GM18507 (cell line): ENCODE data around the gene MNT.
A peak's percentile ranks its signal among the peaks of the same experiment; 100 is the strongest.

Source experiments
- DNase-seq: peaks from one replicate; pipeline ENCODE4 v3.0.0; 2011; ENCODE audit warnings: low read depth; ENCODE audit not compliant: insufficient read length; ENCODE audit errors: extremely low spot score
- FAIRE-seq: peaks from 2 replicates; lab custom pipeline; 2011; peaks lifted over from hg19 to GRCh38; lab: Jason Lieb, UNC

The MNT gene

DNA sequence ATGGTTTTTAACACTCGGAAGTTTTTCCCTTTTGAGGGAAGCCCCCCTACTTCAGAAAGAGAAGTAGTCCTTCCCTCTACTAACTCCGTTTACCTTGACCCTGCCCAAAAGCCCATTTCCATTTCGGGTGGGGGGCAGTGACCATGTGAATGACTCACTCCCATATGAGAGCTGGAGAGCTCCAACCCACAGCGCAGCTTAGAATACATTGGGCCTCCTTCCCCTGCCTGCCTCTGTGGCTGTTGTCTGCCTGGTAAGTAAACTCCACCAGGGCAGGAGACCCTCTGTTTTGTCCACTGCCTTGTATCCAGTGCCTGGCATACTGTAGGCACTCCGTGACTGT lies 62.6 kb downstream of the MNT start:
- DNase-seq (no peak), FAIRE-seq (no peak)

DNA sequence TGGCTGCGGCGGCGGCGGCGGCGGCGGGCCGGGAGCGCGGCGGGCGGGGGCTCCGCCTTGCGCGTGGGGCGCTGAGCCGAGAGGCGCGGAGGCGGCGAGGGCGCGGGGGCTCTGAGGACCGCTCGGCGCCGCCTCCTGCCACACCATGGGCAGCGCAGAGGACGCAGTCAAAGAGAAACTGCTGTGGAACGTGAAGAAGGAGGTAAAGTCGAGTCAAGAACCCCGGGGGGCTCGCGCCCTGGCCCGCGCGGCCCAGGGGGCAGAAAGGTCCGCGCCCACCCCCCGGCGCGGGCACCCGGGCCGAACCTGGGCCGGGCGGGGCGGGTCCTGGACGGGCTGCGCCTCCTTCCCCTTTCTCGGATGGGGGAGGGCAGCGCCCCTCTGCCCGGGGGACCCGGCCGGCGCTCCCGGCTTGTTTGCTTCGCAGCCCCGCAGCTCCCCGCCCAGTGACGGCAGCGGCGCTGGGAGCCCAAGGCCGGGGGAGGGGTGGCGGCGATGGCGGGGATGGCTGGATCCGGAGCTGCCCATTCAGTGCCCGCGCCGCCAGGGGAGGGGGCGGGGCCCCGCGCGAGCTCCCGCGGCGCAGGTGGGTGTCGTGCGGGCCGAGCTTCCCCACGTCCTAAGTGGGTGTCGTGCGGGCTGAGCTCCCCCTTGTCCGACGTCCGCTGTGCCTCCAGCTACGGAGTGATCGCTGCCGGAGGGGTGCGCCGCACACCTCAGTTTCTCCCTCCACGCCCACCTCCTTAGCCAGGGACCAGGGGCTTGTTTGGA lies 63.1 kb downstream of the MNT start:
- DNase-seq (peak; percentile 36), FAIRE-seq (peak; percentile 36)

DNA sequence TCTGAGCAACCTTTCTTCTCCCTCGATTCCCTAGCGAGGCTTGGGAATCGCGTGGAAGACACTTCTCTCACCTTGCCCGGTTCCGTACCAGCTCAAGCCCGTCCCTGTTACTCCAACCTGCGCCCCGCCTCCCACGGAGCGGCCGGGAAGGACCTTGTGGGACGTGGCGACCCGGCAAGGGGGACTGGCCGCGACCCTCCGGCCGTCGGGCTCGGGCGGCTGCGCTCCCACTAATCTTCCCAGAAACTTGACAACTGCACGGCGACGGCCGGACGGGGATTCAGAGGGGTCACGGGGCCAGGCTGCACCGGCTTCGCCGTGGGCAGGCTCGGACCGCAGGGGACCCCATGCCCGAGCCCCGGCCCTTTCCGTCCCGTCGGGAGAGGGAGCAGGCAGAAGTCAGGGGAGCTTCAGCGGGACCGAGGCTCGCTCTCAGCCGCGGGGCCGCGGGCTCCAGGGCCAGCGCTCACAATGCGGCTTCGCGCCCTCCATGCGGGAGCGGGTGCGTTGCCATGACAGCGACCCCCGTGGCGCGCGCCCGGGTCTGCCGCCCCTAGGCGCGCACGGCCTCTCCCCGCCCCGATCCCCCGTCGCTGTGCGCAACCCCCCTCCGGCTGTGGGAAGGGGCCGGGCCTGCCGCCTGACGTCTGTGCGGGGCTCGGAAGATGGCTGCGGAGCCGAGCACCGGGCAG lies 63.9 kb downstream of the MNT start, which contains the start of gene SGSM2:
Gene SGSM2 (plus strand): TSS at position 650 of the 692 bp plus-strand sequence. CDS start 188 bp downstream, outside the sequence.
- DNase-seq: peak; percentile 60
- FAIRE-seq: peak; percentile 9

DNA sequence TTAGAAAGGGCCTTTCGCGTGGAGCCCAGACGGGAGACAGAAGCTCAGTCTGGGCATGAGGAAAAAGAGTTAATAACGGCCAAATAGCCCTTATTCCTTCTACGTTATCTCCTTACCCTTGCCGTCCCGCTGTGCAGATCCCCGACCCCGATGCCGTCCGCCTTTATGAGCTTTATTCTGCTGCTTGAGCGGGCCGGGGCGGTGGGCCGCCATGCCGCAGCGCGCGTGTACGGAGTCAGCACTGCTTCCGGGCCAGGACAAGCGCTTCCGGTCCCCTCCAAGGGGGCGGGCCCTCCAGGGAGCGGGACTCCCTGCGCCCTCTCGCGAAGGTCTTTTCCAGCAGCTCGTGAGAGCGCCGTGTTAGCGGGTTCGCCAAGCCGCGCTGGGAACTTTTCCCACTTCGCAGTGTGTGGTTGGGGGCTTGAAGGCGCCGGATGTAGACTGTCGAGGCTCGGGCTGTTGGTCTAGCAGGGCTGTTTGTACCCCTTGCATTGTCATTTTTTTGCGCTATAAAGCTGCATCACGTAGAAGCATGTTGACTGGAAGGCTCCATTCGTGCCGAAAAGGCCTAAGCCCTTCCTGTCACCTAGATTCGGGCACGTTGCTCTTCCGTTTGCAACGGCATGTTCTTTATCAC lies 64.5 kb downstream of the MNT start, which contains the start of gene TSR1:
Gene TSR1 (minus strand): TSS at position 243 of the 637 bp plus-strand sequence. CDS start 30 bp downstream, at position 213.
- FAIRE-seq: peak; percentile 95

DNA sequence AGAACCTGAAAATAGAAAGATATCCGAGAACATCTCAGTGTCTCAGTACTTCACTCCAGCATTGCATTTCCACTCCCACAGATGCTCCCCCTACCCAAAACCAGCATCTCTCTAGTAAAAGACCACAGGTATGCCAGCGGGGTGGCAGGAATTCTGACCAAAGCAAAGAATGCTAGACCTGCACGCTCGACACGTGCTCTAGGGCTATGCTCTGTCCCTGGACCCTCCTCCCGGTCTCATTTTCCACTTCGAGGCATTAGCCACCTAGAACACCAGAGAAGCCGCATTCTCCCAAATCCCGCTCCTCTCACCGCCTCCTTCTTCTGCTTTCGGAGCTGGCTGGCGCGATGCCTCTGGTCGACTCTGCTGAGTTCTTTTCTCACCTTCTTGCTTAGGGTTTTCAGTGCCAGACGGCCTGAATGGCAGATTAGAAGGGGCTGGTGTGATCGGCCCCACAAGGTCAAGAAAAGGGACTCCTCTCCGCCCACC lies 65.1 kb downstream of the MNT start:
- no peak for DNase-seq
- FAIRE-seq: peak; percentile 9

More for the DNA sequence above, 64.5 kb downstream of the MNT start, which contains the start of gene TSR1:
- DNase-seq: peak; percentile 97
